HG03039 (cell line): ENCODE data around the gene CDC27.
"Not testable (repeated sequence)": the region's sequence is repeated elsewhere in the genome, so short reads cannot be mapped to it uniquely, and the experiment has no call there.

Source experiments
- ATAC-seq: cut with Tn5 transposase; IDR thresholded peaks from one replicate; pipeline ENCODE4 v1.9.1; 2021; ENCODE audit warnings: mild to moderate bottlenecking, moderate library complexity; ENCODE audit not compliant: unreplicated experiment

Gene CDC27

DNA sequence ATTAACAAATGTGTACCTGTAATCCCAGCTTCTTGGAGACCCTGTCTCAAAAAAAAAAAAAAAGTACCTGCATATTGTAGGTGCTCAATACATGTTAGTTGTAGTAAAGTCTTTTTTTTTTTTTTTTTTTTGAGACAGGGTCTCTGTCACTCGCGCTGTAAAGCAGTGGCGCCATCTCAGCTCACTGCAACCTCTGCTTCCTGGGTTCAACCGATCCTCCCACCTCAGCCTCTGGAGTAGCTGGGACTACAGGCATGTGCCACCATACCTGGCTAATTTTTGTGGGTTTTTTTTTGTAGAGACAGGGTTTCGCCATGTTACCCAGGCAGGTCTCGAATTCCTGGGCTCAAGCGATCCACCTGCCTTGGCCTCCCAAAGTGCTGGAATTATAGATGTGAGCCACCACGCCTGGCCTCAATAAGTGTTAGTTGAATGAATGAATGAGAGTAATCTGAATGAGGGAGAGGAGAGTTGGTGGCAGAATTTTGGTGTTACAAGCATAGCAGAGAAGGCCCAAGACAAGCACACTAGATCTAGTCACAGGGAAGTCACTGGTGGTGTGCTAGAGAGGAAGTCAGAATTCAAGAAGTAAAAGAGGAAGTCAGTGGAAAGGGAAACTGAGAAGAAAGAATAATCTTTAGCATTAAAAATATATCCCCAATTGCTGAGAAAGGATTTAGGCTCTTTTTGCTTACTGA, 10.7 kb upstream of the CDC27 start:
- no peak for ATAC-seq

DNA sequence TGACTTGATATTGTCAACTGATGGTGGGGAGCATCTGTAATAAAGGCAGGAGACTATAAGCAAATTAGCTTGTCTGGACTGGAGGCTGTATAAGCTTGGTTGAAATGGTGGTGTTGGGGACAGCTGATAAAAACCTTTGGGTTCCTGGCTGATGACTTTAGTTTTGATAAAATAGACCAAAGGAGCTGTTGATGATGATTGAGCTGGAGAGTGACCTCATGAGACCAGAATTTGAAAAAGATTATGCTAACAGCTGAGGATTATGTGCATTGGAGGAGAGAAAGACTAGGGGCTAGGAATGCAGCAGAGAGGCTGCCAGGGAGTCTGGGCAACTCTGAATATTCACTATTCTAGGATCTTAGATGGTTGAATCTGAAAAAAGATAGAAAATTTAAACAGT, 8.7 kb upstream of the CDC27 start:
- ATAC-seq = no peak

DNA sequence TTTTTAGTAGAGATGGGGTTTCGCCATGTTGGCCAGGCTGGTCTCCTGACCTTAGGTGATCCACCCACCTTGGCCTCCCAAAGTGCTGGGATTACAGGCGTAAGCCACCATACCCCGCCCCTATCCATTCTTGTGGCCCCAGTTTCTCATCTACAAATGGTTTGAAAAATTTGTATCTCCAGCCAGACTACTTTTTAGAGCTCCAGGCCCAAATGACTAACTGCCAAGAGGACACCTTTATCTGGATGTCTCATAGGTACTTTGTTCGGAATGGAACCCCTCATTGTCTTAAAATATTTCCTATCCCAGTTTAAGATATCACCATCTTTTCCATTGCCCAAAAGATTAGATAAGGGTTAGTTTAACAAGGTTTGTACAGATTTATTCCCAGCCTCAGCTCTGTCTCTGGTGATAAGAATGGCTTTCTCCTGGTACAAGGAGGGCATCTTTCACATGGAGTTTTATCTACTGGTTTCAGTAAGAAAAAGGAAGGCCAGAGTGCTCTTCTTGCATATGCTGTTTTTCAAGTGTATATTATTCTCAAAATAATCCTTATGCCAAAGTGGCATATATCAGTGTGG, 4.9 kb upstream of the CDC27 start:
- ATAC-seq = no peak

DNA sequence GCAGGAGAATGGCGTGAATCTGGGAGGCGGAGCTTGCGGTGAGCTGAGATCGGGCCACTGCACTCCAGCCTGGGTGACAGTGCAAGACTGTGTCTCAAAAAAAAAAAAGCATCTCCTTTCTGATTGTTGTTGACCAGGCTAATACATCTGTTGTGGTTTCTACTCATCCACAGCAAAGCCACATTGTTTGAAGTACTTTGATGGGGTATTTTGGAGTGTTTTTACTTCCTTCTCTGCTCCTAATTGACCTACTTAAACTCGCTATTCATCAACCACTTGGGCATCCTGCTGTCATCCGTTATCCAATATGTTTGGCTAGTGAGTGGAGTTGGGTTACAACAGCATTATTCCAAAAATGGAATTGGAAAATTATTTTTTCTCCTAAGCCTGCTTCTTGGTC, 3.5 kb upstream of the CDC27 start:
- no peak for ATAC-seq

DNA sequence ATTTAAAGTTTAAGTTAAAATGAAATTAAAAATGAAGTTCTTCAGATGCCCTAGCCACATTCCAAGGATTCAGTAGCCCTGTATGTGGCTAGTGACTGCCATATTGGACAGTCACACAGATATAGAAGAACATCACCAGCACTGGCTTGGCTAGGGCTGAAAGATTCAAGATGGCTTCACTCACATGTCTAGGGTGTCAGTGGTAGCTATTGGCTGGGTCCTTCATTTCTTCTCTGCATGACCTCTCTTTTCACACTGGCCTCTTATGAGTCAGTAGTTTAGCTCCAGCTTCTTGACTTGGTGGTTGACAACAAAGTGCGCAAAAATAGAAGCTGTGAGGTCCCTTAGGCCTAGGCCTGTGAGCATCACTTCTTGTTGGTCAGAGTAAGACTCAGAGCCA, 1.7 kb upstream of the CDC27 start:
- no peak for ATAC-seq

DNA sequence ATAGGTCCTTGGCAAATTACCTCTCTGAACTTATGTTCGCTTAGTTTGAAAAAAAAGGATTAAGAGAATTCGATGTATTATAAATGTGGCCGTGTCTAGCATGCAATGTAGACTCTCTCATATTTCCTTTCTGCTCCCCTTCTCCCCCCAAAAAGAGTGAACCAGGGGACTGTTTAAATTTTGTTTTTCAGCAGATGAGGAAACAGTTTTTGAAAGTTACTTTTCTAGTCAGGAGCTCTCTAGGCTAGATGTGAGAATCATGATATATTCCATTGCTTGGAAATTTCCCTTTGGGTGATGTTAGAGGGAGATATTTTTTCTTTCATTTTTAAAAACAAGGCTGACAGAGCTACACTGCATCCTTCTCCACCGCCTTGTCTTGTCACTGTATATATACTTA, 1.1 kb upstream of the CDC27 start:
- no peak for ATAC-seq

DNA sequence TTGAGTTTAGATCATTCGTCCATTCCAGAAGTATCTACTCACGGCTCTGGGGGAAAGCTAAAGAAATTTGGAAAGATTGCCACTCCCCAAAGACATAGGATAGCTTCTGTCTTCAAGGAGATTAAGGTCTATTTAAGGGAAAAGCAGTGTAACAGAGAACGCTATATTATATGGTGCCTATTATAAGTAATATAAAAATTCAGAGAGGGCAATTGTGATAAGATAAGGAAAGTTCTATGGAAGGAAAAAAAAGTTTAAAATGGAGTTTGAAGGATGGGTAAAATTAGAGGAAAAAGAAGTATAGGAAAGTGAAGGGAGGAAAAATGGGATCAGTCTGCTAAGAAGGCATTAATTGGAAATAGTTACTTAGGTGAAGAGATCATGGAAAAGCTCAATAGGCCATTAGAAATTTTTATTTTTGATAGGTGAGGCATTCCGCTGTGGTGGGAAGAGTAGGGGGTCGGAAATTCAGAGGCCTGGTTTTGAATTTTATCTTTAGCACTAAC, 690 bp upstream of the CDC27 start:
- ATAC-seq = no peak

DNA sequence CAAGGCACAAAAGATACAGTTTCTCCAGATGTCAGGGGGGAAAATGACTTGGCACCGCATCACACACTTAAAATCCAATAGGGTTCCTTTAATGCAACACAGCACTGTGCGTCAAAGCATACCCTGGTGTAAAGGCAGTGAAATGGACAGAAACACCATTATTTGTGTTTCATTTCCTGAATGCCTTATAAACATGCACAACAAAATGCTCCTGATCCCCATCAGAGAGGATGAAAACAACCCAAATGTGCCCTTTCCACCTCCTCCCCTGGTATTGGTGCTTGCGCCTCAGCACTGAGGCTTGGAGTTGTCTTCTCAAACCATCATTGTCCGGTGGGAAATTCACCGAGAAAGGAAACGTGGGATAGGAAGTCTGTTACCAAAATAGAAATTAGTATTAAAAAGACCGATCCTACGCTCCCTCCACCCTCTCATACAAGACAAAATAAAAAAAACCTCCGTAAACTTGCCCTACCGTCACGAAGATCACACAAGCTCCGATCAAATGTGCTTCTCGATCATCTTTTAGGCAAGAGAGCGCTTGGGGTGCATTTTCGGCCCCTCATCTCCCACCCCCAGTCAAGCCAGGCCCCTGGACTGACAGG, 722 bp downstream of the CDC27 start:
- no peak for ATAC-seq

DNA sequence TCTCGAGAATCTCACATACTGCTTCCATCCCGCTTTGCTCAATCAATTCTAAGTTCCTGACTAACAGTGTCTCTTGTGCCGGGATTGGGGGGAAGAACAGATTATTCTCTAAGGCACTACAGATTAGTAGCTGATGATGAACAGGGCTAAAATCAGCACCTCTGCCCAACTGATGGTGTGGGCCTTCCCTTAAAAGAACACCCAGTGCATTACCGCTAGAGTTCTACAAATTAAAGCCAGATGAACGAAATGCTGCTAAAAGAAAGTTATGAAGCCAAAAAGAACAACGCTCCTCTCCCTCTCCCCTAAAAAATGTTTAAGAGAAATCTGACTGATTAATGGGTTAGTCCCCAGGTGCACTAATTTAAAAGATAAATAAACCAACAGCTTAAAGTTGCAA, 4.4 kb downstream of the CDC27 start:
- no peak for ATAC-seq

DNA sequence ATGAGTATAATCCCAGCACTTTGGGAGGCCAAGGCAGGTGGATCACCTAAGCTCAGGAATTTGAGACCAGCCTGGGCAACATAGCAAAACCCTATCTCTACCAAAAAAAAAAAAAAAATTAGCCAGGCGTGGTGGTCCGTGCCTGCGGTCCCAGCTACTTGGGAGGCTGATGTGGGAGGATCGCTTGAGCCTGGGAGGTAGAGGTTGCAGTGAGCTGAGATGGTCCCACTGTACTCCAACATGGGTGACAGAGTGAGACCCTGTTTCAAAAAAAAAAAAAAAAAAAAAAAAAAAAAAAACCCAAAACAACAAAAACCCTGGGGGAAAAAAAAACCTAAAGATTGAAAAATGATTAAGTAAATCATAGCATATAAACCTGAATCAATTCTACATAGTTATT, 8.1 kb downstream of the CDC27 start:
- ATAC-seq = not testable (repeated sequence)

DNA sequence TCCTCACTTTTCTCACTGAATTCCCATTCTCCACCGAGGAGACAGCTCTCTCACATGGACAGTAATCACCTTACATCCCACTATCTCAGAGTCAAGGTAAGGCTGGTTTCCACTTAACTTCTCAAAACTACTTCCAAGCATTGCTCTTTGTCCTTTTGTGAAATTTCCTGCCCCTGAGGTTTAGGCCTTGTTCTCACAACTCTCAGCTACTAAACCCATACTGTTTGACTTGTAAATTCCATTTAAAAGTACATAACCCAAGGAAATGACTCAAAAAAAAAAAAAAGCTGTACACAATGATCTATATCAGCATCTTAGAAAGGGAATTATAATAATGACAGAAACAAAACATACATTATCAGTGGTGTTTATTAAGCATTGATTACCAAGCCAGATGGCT, 8.8 kb downstream of the CDC27 start:
- ATAC-seq = no peak

DNA sequence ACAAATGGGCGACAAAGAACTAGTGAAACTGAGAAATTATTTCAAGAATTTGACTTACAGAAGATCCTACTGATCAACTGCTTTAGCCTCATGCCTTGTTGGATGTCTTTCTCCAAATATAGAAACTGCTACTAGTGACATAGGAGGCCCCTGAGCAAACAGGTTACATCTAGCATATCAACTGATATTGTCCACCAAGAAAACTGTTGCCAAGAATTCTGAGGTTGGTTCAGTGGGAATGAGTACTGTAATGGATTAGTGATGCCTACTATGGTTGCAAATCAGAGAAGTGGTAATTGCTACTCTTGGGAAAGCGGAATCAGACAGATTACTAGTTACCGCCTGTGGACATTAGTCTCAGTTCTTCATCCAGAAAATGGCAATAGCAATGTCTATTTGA, 10.0 kb downstream of the CDC27 start:
- ATAC-seq = no peak

DNA sequence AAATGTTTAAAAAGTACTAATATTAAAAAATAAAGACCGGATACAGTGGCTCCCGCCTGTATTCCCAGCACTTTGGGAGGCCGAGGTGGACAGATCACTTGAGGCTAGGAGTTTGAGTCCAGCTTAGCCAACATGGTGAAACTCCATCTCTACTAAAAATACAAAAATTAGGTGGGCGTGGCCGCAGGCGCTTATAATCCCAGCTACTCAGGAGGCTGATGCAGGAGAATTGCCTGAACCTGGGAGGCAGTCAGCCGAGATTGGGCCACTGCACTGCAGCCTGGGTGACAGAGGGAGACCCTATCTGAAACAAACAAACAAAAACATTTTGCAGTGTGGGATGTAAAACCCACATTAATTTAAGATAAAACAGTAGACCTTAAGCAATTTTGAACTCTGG, 11.8 kb downstream of the CDC27 start:
- ATAC-seq = no peak

DNA sequence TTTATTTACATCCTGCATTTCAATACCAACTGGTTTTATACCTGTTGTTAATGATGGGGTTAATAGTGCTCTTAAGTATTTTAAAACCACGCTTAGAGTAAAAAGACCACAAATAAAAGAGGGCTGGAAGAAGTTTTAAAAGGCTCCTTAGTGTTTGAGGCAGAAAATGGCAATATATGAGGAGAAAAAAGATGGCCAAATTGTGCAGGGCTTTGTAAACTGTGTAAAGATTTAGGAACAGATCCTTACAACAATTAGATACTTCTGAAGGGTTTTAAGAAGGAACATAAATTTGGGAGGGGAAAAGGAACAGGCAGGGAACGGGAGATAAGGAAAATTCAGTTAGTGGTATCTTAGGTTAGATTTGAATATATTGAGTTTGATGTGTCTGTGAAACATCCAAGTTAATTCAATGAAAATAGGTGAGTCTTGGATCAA, 12.7 kb downstream of the CDC27 start:
- no peak for ATAC-seq

DNA sequence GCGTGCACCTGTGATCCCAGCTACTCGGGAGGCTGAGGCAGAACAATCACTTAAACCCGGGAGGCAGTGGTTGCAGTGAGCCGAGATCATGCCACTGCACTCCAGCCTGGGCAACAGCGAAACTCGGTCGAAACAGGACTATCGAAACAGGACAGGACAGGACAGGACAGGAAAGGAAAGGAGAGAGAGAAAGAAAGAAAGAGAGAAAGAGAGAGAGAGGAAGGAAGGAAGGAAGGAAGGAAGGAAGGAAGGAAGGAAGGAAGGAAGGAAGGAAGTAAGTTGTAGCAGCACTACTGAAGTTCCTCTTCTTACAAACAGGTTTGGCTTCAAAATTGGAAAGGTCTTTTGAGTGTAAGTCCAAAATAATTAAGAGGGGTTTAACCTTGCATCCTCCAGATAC, 14.3 kb downstream of the CDC27 start:
- not testable (repeated sequence) for ATAC-seq

DNA sequence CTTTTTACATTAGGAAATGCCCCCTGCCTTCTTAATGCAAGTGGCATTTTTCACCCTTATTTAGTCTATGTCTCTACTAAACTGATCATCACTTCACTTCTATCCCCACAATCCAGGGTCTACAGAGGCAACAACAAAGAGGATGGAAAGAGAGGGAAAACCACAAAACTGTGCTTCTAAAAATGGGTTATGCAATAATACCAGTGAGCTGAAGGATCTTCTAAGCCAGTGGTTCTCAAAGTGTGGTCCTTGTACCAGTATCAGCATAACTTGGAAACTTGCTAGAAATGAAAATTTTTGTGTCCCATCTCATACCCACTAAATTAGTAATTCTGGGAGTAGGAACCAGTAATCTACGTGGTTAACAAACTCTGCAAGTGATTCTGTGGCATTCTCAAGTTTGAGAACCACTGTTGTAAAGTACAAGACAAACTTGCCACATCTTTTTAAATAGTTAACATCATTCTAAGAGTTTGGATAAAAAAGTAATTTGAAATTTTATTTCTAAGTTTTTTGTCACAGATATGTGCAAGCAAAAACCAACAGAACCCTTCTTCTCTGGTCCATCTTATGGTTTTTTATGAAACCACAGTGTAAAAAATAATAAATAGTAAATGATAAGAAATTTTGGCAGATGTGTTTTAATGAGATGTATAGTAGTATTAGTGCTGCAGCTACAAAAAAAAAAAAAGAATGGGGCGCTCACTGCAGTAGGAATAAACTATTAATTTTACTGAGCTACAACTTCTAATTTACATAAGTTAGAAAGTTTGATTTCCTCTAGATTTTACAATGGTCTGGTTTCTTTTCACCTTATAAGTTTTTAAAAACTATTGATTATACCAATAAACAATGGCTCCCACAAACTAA, 16.2 kb downstream of the CDC27 start:
- no peak for ATAC-seq

DNA sequence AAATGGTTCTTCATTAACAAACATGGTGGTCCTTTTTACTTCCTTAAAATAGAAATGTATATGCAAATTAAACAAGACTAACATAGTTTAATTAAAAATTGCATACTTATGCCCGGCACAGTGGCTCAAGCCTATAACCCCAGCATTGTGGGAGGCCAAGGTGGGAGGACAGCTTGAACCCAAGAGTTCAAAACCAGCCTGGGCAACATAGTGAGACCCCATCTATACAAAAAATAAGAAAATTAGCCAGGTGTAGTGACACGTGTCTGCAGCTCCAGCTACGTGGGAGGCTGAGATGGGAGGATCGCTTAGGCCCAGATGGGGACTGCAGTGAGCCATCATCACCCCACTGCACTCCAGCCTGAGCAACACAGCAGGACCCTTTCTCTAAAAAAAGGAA, 18.4 kb downstream of the CDC27 start:
- no peak for ATAC-seq

DNA sequence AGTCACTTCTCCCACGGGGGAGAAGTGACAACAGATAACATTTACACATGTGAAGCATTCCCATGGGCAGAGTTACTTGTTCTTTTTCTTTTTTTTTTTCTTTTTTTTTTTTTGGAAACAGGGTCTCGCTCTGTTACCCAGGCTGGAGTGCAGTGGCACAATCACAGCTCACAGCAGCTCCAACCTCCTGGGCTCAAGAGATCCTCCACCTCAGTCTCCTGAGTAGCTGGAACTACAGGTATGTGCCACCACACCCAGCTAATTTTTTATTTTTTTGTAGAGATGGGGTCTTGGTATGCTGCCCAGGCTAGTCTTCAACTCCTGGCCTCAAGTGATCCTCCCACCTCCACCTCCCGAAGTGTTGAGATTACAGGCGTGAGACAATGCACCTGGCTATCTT, 20.2 kb downstream of the CDC27 start:
- not testable (repeated sequence) for ATAC-seq

DNA sequence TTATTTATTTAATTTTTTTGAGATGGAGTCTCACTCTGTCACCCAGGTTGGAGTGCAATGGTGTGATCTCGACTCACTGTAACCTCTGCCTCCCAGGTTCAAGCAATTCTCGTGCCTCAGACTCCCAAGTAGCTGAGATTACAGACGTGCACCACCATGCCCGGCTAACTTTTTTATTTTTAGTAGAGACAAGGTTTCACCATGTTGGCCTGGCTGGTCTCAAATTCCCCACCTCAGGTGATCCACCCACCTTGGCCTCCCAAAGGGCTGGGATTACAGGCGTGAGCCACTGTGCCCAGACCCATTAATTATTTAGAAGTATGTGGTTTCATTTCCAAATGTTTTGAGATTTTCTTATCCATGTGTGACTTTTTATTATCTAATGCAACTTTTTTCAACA, 22.2 kb downstream of the CDC27 start:
- not testable (repeated sequence) for ATAC-seq

DNA sequence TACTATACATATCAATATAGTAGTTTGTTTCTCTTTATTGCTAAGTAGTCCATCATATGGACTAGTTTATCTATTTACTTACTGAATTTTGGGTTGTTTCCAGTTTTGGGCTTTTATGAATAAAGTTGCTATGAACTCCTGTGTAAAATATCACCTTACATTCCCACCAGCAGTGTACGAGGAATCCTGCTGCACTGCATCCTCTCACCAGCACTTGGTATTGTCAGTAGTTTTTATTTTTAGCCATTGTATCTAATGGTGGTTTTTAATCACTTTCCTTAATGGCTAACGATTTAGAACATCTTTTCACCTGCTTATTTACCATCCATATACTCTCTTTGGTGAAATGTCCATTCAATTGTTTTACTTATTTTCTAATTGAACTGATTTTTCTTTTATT, 24.0 kb downstream of the CDC27 start:
- no peak for ATAC-seq

DNA sequence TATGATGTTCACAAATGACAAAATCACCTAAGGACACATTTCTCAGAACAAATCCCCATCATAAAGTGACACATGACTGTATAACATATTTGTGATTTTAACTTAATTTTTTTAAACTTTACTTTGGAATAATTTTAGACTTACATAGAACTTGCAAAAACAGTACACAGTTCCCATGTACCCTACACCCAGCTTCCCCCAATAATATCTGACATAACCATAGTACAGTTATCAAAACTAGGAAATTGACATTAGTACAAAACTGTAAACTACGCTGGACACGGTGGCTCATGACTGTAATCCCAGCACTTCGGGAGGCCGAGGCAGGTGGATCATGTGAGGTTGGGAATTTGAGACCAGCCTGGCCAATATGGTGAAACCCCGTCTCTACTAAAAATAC, 24.8 kb downstream of the CDC27 start:
- no peak for ATAC-seq
